Measurements from ENCODE around the gene BBX.

DNA sequence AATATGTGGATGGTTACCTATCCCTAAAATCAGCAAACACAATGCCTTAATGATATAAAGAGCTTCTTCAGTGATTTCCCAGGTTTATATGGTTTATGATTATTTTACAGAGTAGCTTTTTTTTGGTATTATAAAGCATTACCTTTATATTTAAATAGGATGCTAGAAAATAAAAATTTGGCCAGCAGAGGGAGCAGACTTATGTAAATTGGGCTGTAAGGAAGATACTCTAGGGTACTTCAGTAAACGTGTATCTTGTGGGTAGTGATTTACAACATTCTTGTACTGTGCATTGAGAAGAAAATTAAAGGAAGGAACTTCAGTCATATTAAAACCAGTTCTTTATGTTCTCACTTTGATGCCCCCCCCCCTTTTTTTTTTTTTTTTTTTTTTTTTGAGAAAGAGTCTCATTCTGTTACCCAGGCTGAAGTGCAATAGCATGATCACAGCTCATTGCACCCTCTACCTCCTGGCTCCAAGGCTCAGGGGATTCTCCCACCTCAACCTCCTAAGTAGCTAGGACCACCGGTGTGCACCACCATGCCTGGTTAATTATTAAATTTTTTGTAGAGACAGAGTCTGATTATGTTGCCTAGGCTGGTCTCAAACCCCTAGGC lies 167.9 kb downstream of the BBX start:
- TF ChIP-seq USF1 (IDR thresholded peaks at IDR 0.05), result no peak
- TF ChIP-seq YY1 (IDR thresholded peaks at IDR 0.05; ENCODE audit: low read depth), result no peak
- TF ChIP-seq RAD21 (IDR thresholded peaks at IDR 0.05; ENCODE audit: low read depth), result peak; percentile 37; the same call in 1 of the 2 replicates
- TF ChIP-seq EP300 (IDR thresholded peaks at IDR 0.05; ENCODE audit: borderline replicate concordance), result no peak
- TF ChIP-seq CEBPB (IDR thresholded peaks at IDR 0.05), result no peak
- TF ChIP-seq CREB1 (IDR thresholded peaks at IDR 0.05; ENCODE audit: low read depth), result no peak
- TF ChIP-seq MAX (IDR thresholded peaks at IDR 0.05), result no peak
- TF ChIP-seq TAF1 (IDR thresholded peaks at IDR 0.05; ENCODE audit: low read depth), result no peak
- TF ChIP-seq, protein P1, sequence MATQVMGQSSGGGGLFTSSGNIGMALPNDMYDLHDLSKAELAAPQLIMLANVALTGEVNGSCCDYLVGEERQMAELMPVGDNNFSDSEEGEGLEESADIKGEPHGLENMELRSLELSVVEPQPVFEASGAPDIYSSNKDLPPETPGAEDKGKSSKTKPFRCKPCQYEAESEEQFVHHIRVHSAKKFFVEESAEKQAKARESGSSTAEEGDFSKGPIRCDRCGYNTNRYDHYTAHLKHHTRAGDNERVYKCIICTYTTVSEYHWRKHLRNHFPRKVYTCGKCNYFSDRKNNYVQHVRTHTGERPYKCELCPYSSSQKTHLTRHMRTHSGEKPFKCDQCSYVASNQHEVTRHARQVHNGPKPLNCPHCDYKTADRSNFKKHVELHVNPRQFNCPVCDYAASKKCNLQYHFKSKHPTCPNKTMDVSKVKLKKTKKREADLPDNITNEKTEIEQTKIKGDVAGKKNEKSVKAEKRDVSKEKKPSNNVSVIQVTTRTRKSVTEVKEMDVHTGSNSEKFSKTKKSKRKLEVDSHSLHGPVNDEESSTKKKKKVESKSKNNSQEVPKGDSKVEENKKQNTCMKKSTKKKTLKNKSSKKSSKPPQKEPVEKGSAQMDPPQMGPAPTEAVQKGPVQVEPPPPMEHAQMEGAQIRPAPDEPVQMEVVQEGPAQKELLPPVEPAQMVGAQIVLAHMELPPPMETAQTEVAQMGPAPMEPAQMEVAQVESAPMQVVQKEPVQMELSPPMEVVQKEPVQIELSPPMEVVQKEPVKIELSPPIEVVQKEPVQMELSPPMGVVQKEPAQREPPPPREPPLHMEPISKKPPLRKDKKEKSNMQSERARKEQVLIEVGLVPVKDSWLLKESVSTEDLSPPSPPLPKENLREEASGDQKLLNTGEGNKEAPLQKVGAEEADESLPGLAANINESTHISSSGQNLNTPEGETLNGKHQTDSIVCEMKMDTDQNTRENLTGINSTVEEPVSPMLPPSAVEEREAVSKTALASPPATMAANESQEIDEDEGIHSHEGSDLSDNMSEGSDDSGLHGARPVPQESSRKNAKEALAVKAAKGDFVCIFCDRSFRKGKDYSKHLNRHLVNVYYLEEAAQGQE (IDR thresholded peaks at IDR 0.05; ENCODE audit: low read depth), result no peak
- TF ChIP-seq ZBTB7A (IDR thresholded peaks at IDR 0.05; ENCODE audit: low read depth), result no peak
